ENCODE results near the gene FARP1.

- TF ChIP-seq POLR2AphosphoS5 (IDR thresholded peaks at IDR 0.05) (no peak), POLR2A (IDR thresholded peaks at IDR 0.05) (no peak), CTCF (IDR thresholded peaks at IDR 0.05) (no peak)
Measured at GRCh38 chr13:98474761-98475160, 331.9 kb downstream of the FARP1 start.

Measured in gastroesophageal sphincter (tissue), 3 donors.